Activated CD4-positive, alpha-beta T cell treated with anti-CD3 and anti-CD28 coated beads, Interleukin-10, Interleukin-2, amounts not matched to agents 100 ng/mL and 50 ng/mL, durations not matched to agents 16 hours and 8 hours (primary cell): Measurements from ENCODE around the gene FRMPD2.
"Not testable (repeated sequence)": the region's sequence is repeated elsewhere in the genome, so short reads cannot be mapped to it uniquely, and the experiment has no call there.

Source experiments
- DNase-seq: peaks from one replicate; pipeline ENCODE4 v3.0.0-alpha.2; 2020

Gene FRMPD2

DNA sequence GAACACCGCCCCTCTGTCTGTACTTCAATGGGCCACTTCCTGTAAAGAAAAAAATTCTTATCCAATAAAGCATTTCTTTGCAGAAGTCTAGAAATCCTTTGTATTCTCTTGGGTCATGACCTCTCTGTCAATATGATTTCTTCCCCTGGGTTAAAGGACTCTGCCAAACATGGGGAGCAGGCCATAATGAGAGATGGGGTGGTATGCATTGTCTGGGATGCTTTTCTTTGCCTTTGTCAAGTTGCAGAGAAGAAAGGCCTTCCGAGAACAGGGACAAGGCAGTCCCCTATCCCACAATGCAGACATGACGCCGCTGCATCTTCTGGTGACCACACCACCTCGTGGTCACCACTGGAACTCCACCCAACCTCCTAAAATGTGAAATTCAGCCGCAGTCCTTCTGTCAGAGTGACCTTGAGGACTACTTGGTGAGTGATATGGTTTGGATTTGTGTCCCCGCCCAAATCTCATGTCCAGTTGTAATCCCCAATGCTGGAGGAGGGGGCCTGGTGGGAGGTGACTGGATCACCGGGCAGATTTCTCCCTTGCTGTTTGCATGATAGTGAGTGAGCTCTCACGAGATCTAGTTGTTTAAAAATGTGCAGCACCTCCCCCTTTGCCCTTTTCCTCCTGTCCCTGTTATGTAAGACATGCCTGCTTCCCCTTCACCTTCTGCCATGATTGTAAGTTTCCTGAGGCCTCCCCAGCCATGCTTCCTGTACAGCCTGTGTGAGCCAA, 15.2 kb upstream of the FRMPD2 start:
- DNase-seq, result peak; percentile 53

DNA sequence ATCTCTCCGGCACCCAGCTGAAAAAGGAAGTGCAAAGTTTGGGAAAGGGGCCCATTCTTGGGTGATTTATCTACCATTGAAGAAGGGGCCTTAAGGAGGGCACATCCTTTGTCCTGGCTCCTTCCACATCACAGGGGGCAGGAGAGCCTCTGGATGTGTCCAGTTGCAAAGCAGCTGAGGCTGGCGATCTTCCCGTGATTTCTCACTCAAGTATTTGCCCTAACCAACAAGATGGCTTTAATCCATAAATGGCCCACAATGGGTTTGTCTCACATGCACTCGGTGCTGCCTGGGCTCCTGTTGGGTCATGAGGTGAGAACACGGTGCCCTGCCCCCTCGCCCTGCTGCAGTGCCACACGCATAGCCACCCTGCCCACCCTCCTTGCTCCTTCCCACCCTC, 14.2 kb upstream of the FRMPD2 start:
- no peak for DNase-seq

DNA sequence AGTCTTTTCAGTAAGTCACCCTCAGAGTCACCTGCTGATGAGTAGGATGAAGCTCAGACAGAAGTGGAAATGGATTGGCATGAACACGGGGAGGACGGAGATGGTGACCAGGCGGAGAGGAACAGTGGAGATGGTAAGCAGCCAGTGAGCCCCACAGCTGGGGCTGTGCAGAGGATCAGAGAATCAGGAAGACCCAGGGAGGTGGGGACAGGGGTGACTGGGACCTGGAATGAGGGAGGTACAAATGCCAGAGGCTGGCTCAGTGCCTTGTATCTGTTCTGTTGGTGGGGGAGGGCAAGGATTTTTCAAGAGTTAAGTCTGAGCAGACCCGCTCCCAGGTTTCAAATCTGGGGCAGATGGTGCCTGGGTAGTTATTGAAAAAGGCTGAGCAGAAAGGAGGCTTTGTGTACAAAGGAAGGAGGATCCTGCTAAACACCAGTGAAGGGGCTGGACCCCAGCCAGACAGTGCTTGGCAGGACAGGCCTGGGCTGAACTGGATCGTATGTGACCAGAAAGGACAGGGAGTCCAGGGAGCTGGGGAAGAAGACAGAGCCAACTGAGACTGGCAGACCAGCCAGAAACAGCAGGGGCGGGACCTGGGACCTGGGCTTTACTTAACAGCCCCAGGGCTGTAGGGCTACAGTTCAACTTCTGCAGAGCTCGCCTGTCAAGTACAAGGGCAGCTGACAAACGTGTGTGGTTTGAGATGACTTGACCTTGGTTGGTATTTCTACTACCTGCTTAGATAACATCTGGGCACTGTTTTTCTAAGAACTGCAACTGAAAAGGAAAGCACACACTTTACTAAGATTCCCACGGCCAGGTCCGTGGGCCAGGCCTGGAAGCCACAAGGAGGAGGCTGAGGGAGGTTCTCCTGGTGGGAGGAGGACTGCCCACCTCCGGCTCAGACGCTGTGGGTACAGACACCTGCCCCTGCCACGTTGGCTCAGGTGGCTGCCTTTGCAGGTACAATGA, 13.2 kb upstream of the FRMPD2 start:
- DNase-seq, result peak; percentile 50

DNA sequence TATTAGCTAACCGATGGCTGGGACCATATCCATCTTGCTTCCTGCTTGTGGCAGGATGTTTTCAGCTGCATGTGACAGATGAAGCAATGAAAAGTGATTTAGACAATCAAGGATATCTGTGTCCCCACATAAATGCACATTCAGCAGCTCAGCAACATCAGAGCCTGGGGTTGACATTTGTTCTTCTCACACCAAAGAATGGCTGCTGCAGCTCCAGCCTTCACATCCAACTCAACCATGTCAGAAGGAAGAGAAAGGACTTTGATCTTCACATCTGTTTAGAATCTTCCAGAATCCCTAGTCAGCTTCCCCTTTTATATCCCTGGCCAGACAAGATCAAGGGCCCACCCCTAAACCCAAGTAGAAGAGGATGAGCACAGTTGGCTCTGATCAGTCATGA, 11.9 kb upstream of the FRMPD2 start:
- no peak for DNase-seq

DNA sequence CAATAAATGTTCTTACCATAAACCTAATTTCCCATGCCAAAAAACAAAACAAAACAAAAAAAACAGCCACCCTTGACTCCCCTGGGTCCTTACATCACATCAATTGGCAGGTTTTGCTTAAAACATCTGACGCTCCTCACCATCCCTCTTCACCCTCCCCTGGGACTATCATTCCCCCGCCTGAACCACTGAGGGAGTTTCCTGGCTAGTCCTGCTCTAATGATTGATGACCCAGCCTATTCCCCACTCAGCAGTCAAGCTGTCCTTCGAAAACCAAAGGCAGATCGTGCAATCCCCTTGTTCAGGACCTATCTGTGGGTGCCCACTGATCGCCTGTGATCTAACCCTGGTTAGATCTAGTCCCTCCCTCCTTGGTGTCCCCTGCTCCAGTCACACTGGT, 11.2 kb upstream of the FRMPD2 start:
- no peak for DNase-seq

DNA sequence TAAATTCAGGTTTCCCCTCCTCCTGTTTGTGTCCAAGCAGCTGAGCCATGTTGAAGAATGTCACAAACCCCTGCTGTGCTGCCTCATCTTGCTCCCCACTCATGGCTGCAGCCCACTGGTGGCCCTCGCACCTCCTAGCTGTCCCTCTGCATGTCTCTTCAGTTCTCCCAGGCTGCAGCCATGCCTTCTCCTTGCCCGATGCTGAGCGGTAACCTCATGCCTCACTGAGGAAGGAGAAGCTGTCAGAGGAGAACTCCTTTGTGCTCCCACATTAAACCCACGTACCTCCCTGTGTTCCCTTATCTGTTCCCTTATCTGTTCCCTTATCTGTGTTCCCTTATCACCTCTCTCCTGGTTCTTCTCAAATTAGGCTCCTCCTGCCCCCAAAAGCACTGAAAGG, 10.3 kb upstream of the FRMPD2 start:
- DNase-seq, result no peak

DNA sequence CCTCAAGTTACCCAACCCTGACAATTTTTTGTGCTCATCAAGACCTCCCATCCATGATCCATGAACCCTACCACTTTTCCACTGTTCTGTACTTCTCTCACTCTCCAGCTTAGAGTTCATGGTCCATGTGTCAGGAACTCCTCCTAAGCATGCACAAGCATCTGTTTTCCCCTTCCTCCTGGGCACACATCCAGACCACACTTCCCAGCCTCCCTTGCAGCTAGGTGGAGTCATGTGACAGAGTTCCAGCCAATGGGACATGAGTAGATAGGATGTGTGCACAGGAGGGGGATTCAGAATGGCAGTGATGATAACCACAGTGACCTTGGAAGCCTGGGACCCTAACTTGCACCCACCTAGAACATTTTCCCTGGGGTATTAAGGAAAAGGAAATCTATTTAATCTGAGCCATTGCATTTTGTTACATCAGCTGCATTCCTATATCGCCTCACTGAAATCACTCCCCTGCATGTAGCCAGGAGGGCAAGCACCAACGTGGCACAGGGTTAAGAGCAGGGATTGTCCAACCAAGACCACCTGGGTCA, 9.6 kb upstream of the FRMPD2 start:
- no peak for DNase-seq

DNA sequence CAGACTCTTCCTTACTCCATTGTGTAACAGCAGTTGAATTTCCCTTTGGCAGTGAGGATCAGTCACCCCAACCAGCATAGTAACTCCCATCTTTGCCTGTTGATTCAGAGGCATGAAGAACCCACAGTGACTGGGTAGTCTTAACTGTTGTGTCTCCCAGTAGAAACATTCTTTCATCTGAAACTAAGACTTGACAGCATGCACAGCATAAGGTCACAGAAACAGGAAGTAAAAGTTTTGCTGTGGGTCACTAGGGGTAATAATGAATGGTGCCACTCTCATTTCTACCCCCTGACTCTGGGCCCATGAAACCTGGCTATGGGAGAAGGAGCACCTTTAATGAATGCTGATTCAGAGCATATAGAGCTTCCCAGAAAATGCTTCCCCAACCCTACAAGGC, 8.3 kb upstream of the FRMPD2 start:
- DNase-seq, result no peak

DNA sequence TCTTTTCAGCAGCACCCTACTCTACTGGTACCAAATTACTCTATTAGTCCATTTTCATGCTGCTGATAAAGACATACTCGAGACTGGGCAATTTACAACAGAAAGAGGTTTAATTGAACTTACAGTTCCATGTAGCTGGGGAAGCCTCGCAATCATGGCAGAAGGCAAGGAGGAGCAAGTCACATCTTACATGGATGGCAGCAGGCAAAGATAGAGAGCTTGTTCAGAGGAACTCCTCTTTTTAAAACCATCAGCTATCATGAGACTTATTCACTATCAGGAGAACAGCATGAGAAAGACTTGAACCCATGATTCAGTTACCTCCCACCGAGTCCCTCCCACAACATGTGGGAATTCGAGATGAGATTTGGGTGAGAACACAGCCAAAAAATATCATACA, 7.2 kb upstream of the FRMPD2 start:
- DNase-seq, result not testable (repeated sequence)

DNA sequence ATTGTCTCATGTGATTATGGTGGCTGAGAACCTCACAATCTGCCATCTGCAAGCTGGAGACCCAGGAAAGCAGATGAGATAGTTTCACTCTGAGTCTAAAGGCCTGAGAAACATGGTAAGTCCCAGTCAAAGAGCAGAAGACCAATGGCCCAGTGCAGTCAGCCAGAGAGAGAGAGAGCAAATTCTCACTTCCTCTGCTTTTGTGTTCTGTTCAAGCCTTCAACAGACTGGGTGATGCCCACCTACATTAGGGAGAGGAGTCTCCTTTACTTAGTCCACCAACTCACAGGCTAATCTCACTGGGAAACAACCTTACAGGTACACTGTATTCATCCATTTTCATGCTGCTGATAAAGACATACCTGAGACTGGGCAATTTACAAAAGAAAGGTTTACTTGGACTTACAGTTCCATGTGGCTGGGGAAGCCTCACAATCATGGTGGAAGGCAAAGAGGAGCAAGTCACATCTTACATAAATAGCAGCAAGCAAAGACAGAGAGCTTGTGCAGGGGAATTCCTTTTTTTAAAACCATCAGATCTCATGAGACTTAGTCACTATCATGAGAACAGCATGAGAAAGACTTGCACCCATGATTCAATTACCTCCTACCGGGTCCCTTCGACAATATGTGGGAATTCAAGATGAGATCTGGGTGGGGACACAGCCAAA, 4.7 kb upstream of the FRMPD2 start:
- DNase-seq, result peak; percentile 12

DNA sequence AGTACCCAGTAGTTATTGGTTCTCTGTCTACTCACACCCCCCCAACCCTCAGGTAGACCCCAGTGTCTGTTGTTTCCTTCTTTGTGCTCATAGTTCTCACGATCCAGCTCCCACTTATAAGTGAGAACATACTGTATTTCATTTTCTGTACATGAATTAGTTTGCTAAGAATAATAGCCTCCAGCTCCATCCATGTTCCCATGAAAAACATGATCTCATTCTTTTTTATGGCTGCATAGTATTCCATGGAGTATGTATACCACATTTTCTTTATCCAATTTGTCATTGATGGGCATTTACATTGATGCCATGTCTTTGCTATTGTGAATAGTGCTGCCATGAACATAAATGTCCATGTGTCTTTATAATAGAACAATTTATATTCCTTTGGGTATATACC, 2.6 kb upstream of the FRMPD2 start:
- DNase-seq, result no peak

DNA sequence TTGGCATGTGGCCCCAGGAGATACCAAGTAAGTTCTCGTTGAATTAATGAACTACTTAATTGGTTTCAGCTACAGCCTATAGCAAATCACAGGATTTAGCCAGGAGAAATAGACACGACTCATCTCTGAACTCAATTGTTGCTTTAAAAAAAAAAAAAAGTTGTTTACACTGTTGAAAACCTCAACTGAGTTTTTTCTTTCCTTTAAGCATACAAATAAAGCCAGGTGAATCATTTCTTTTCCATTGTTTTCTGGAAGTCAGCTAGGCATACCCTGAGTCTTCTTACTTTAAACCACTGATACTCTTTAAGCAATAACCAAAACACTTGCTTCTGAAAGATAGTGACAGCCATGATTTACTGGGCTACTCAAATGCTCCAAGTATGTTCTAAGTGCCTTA, 755 bp downstream of the FRMPD2 start:
- no peak for DNase-seq

DNA sequence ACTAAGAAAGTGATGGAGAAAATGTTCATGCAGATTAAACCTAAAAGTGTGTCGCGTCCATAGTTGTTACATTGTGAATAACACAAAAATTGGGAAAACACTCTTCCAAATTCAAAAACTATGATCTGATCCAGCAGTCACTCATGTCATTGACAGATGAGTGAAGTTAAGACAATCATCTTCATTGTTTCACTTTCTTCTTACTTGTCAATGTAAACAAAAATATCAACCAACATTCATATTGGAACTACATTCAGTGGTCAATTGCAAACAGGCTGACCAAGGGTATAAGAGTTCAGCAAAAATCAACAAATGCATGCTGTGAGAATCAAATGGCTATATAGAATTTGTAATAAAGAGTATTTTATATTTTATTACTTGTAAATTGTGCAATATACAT, 1.8 kb downstream of the FRMPD2 start:
- DNase-seq, result no peak

DNA sequence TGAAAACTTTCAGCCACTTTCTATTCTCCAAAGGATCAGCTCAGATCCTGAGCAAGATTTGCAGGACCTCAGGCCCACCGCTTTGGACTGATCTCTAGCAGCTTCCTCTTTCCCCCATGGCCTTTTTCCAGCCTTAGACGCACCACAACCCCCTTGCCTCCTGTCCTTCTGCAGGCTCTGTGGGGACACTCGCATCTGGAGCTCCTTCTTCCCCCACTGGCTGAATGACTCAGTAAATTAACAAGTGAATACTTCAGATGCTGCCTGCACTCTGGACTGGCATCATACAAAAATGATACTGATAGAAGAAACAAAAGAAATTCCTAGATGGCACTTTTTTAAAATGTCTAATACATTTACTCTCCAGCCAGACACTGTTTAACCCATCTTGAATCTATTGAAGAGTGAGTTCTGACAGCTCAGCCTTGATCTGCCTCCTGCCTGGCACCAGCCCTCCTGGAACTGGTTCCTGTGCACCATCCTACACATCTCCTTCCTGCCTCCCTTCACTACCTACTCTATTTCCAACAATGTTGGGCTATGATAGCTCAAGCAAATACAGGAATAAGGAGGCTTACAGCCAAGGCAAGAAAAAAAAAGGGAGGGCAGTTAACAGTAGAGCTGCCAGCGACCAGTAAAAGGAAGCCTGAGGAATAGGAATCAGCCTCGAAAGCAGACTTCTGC, 3.3 kb downstream of the FRMPD2 start:
- no peak for DNase-seq

DNA sequence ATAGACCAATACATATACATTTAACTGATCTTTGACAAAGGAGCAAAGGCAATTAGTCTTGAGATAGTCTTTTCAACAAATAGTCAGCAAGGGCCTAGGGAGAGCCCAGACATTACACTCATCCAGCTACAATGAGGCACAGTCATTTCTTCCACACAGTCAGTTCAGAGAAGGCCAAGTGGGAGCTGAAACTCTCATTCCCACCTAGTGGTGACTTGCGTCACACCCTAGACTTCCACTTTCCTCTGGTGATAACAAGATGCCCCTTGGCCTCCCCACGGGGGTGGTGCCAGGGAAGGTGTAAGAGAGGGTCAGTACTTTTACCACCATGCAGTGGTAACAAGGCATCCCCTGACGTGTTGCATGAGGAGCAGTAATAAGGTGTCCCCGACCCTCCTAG, 8.0 kb downstream of the FRMPD2 start:
- DNase-seq, result peak; percentile 19

DNA sequence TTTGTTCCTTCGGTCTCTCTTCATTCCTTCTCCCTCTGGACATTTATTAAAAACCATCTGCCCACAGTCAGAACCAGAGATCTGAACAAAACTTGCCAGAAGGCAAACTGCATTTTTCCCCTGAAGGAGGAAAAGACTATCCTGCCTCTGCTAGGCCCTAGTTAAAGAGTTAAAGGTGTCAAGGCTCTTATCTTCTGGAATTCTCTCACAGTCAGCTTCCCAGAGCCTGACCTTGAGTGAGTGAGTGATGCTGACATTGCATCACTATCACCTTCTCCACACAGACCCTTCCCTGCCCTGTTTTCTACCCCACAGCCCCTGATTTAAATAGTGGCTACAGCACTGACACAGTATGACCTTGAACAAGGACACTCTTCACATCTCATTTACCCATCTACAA, 16.4 kb downstream of the FRMPD2 start:
- DNase-seq, result no peak

DNA sequence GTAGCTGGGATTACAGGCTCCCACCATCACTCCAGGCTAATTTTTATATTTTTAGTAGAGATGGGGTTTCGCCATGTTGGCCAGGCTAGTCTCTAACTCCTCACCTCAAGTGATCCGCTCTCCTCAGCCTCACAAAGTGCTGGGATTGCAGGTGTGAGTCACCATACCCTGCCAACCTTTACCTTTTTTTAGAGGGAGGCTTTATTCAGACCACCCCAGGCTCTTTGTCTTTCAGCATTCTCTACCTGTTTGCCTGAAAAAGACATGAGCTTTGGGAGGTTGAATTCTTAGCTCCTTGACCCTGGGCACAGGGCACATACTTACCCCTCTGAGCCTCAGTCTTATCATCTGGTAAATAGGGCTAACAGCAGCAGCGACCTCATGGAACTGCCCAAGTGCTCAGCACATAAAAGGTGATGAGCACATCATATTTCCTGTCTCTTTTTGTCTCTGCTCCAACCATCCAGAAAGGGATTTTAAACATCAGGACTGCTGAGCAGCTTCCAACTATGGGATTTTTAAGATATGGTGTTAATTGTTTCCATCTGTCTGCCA, 17.0 kb downstream of the FRMPD2 start:
- no peak for DNase-seq

DNA sequence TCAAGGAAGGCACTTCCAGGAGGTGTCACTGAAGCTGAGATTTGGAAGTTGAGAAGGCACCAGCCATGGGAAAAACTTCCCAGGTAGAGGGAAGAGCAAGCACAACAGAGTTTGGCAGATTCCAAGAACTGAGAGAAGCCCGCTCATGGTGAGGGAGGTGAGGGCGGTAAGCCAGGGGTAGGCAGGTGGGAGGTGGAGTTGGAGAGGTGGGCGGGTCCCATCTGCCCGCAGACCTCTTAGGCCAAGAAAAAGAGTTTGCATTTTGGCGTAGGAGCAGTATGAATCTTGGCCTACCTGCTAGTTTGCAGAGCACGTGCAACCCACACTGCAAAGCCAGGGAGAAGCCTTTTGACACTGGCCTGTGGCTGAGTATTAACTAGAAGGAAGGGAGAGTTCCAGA, 18.8 kb downstream of the FRMPD2 start:
- DNase-seq, result no peak

DNA sequence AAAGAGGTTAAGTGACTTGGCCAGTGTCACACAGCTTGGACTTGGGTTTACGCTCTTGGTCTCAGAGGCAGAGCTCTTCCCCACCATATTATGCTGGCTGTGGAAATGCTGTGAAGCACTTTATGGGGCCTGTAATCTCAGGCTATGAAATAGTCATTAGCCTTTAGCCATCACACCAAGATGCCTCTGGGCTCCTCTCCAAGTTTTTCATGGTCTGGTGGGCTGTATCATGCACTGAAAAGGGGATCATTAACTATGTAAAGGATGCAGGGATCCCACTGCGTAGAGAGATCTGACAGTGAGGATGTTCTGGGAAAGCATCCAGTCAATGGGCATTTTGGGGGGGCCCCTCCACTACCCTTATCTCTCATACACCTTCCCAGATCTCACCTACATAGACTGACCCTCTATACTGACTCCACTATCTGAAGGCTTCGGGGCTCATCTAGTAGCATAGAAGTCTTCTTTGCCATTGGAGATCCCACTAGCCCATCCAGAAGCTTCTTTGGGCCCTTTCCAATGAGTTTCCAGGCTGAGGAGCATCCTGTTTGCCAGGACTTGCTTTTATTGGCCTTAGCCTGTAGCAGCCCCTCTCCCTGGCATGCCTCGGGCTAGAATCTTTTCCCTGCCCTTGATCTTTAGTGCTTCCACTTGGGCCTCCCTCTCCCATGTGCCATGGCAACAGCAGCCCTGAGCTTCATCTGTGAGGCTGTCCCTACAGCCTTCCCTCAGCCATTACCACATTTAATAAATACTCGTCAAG, 19.6 kb downstream of the FRMPD2 start:
- no peak for DNase-seq

DNA sequence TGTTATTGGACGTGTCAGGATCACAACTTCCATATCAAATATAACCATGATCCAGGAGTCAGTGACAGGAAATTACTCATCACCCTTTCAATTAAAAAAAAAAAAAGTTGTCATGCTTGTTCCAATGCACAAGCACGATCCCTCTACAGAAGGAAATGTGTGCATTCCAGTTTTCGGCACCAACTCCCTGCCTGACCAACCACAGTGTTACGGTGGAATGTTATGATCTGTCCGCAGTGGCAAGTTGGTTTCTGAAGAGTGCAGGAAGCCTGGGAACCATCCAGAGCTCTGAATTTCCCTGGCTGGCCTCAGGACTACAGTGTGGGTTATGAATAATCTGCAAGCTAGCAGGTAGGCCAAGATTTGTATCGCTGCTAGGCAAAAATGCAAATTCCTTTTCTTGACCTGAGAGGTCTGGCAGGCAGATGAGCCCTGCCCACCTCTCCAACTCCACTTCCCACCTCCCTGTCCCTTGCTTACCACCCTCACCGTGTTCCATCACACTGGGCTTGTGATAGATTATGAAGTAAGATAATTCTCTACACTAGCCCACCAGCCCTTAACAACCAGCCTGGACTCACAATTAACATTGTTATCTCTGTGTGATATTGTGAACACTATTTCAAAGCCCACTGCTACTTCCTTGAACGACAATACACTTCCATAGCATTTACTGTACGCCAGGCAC, 20.4 kb downstream of the FRMPD2 start:
- no peak for DNase-seq

DNA sequence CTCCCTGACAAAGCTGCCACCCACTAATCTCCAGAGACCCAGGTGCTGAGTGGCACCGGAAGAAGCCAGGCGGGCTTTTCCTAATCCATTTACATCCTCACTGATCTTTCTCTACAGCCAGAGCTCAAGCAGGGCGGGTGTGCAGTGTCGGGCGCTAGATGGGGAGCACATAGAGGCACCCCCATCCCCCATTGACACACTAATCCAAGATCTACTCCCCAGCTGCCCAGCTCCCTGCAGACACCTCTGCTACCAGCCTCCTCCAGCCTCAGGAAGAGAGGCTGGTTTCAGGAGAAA, 22.2 kb downstream of the FRMPD2 start:
- no peak for DNase-seq
